NK-92 (cell line): ENCODE results near the gene SRF.
A peak's percentile ranks its signal among the peaks of the same experiment; 100 is the strongest.
"Not testable (repeated sequence)": the region's sequence is repeated elsewhere in the genome, so short reads cannot be mapped to it uniquely, and the experiment has no call there.

Source experiments
- DNase-seq: peaks from one replicate; lab custom pipeline; 2025; ENCODE audit not compliant: unreplicated experiment; lab: John Stamatoyannopoulos, UW

Gene SRF

DNA sequence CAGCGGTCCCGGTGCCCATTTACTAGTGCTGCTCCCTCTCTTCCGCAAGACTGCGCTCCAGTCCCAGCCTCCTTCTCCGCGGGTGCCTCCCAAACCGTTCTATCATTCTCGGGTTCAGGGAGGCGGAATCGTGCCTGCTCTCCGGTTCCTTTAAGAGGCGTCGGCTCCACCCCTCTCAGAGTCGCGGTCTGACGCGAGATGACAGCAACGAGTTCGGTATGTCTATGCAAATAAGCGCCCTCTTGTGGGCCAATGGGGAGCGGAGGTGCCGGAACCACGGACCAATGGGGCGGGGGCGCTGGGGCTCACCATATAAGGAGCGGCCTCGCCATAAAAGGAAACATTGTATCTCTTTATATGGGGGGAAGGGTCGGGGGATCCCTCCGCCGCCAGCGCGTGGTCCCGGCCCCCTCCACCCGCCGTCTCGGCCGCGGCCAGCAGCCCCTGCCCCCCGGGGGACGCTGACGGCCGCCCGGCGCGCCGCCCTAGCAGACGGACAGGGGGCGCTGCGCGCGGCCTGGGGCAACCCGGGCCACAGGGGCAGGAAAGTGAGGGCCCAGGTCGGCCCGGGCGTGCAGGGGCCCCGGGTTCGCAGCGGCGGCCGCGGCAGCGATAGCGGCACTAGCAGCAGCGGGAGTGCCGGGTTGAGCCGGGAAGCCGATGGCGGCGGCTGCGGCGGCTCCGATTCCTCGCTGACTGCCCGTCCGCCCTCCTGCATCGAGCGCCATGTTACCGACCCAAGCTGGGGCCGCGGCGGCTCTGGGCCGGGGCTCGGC, at the start of gene SRF:
SRF (plus strand) TSS at position 339 of the 776 bp plus-strand sequence; CDS start at position 727, 388 bp downstream.
- peak; percentile 96 for DNase-seq

- no peak for DNase-seq
Observed at GRCh38 chr6:43122146-43122545, 48.9 kb upstream of the SRF start.

DNA sequence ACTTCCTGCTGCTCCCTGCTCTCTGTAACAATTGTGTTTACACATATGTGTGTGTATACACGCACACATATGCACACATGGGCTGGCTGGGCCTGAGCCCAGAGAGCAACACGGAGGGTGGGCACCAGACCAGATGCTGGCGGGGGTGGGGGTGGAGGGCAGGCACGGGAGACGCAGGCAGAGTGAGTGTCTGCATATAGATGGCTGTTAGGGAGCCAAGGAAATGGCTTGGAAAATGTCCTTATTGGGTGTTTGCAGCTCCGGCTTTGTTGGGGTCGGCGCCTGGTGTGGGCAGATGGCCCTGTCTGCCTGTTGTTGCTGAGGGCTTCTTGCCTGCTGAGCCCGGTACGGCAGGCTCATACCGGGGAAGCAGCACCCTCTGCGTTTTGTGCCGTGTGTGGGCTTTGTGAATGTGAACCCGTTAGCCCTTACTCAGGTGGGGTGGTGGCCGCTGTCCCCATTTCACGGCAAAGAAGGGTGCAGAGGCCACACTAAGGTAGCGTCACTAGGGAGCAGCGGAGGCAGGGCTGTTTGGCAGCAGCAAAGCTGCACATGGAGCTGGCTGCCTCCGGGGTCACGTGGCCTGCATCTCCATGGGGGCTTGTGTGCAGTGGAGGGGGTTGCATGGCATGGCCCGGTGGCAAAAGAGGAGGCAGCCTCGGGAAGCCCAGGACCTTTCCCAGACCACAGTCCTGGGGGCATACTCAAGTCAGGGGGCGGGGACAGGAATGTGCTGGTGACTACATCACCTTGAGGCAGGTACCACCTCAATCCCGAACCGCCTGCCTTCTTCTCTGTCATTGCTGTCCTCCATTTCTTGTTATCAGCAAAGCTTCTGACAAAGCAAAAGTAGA, 47.4 kb upstream of the SRF start:
- DNase-seq: no peak

GRCh38 chr6:43124481-43124880, 46.6 kb upstream of the SRF start:
- no peak for DNase-seq

DNA sequence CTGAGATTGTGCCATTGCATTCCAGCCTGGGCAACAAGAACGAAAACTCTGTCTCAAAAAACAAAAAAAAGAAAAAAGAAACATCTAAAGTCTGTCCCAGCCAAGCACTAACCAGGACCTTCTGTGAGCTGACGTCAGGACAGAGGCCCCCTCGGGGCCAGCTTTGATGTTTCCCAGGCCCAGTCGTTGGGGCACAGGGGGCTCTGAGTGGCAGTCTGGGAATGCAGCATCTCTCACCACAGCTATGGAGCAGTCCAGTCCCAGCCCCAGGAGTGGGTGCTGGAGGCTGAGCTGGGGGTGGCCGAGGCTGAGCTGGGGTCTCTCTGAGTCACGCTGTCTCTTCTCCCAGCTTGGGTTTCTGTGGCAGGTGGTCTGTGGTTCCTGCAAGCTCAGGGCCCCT, 46.0 kb upstream of the SRF start:
- DNase-seq: no peak

DNA sequence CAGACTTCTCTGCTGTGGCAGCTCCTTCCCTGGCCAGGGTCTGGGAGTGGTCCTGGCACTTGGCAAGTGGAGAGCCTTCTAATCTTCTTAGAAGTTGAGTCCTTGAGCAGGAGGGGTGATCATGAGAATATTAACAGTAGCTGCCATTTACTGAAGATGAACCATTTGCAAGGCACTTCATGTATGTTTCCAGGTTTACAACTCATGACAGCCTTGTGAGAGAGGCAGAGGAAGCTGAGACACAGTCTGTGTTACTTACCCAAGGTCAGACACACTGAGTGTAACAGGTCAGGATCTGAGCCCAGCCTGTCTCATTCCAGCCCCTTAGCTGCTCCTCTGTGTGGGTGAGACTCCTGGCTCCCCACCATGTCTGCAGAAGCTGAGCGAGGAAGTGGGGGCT, 45.5 kb upstream of the SRF start:
- no peak for DNase-seq

GRCh38 chr6:43127180-43127579, 43.9 kb upstream of the SRF start:
- no peak for DNase-seq

GRCh38 chr6:43127877-43128276, 43.2 kb upstream of the SRF start:
- DNase-seq: no peak

GRCh38 chr6:43128926-43129325, 42.1 kb upstream of the SRF start:
- DNase-seq: no peak

DNA sequence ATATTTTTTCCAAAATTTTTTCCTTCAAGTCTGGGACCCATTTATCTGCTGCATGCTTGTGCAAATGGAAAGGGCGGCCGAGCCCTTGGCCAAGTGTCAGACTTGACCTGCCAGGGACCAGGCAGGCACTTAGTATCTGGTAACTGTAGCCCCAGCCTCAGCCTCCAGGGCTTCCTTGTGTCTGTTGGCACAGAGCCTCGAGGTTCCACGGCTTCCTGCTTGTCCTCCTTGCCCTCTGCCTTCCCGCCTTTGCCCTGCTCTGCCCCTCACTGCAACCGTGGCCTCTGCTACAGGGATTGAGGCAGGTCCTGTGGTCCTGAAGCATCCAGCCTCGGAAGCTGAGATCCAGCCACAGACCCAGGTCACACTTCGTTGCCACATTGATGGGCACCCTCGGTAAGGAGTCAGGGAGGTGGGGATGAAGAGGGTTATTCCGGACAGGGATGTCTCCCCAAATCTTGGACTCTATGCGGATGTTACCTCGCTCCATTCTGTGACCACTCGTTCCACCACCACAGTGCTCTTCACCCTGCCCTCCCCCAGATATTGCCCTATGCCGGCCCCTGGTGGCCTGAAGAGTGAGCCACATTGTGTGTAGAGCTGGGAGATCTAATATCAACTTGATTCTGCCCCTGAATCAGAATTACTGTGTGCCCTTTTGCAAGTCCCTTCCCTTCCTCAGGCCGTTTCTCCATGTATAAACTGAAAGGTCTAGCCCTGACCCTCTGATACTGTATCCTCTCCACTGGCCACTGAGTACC, 41.5 kb upstream of the SRF start:
- DNase-seq: no peak

DNA sequence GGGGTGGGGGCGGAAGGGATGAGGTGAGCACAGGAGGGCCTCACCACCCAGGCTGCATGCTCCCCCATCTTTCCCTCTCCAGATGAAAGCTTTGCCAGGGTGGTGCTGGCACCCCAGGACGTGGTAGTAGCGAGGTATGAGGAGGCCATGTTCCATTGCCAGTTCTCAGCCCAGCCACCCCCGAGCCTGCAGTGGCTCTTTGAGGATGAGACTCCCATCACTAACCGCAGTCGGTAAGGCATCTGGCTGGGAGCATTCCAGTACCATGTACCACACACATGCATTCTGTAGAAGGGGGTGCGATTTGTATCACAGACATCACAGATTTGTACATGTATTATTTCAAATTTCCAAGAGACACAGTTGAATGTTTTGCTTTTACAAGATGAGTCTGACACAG, 40.6 kb upstream of the SRF start:
- DNase-seq: no peak

DNA sequence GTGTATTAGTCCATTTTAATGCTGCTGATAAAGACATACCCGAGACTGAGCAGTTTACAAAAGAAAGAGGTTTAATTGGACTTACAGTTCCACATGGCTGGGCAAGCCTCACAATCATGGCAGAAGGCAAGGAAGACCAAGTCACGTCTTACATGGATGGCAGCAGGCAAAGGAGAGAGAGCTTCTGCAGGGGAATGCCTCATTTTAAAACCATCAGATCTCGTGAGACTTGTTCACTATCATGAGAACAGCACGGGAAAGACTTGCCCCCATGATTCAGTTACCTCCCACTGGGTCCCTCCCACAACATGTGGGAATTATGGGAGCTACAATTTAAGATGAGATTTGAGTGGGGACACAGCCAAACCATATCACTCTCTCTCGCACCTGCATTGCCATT, 39.7 kb upstream of the SRF start:
- DNase-seq: not testable (repeated sequence)

DNA sequence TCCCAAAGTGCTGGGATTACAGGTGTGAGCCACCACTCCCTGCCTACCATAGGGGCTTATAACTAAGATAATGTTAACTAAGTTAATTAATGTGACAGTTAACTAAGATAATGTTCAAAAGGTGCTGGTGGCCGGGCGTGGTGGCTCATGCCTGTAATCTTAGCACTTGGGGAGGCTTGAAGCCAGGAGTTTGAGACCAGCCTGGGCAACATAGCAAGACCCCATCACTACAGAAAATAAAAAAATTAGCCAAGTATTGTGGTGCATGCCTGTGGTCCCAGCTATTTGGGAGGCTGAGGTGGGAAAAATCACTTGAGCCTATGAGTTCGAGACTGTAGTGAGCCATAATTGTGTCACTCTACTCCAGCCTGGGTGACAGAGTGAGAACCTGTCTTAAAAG, 32.8 kb upstream of the SRF start:
- no peak for DNase-seq

- not testable (repeated sequence) for DNase-seq
Observed at GRCh38 chr6:43139973-43140372, 31.1 kb upstream of the SRF start.

- DNase-seq: no peak
Observed at GRCh38 chr6:43141644-43142043, 29.4 kb upstream of the SRF start.

DNA sequence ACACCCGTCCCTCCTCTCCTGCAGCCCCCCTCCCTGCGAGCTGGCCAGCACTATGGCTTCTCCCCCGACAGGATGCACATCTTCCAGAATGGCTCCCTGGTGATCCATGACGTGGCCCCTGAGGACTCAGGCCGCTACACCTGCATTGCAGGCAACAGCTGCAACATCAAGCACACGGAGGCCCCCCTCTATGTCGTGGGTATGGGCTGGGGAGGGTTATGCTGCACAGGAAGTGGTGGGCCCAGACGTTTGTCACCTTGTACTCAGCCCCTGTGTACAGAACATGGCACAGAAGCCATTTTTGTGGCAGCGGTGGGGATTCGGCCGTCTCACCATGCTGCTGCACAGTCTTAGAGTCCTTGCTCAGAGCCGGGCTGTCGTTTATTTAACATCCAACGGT, 29.0 kb upstream of the SRF start:
- no peak for DNase-seq

GRCh38 chr6:43143235-43144128, 27.6 kb upstream of the SRF start:
- no peak for DNase-seq

- no peak for DNase-seq
Observed at GRCh38 chr6:43144879-43145278, 26.2 kb upstream of the SRF start.

- no peak for DNase-seq
Observed at GRCh38 chr6:43146261-43146660, 24.8 kb upstream of the SRF start.
